ENCODE results near the gene CEP95.

CEP95 gene

GRCh38 chr17:64470625-64471024, 36.2 kb upstream of the CEP95 start:
- no peak overlapping the region for H3K4me3 ChIP-seq (ENCODE audit: low read depth in 1 of 5, low read length in 5 of 5)

GRCh38 chr17:64471440-64471839, 35.3 kb upstream of the CEP95 start:
- no peak overlapping the region for H3K27ac ChIP-seq (ENCODE audit: low read depth, low read length)
- H3K9ac ChIP-seq (ENCODE audit: low read length in 5 of 5): no peak overlapping the region
- no peaks in the 10 kb centered on the region for H3K4me1 ChIP-seq (ENCODE audit: control insufficient read depth in 5 of 5, insufficient read depth in 5 of 5, low read length in 5 of 5)
- peaks cover 0 to 12% (median 2%) of the 10 kb centered on the region in 5 donors for H3K36me3 ChIP-seq (ENCODE audit: control insufficient read depth in 5 of 5, insufficient read depth in 5 of 5, low read length in 5 of 5)
- no peak overlapping the region for H3K4me3 ChIP-seq (ENCODE audit: low read depth in 1 of 5, low read length in 5 of 5)
- H3K9me3 ChIP-seq (ENCODE audit: control insufficient read depth in 5 of 5, low read length in 5 of 5): no peaks in the 10 kb centered on the region
- no peaks in the 10 kb centered on the region for H3K27me3 ChIP-seq (ENCODE audit: control insufficient read depth in 5 of 5, insufficient read depth in 4 of 5, low read length in 5 of 5)

More at GRCh38 chr17:64470625-64471024, 36.2 kb upstream of the CEP95 start:
- Histone ChIP-seq H3K36me3 (ENCODE audit: control insufficient read depth in 5 of 5, insufficient read depth in 5 of 5, low read length in 5 of 5) (peaks cover 0 to 17% (median 3%) of the 10 kb centered on the region in 5 donors), H3K9me3 (ENCODE audit: control insufficient read depth in 5 of 5, low read length in 5 of 5) (no peaks in the 10 kb centered on the region), H3K27me3 (ENCODE audit: control insufficient read depth in 5 of 5, insufficient read depth in 4 of 5, low read length in 5 of 5) (no peaks in the 10 kb centered on the region), H3K4me1 (ENCODE audit: control insufficient read depth in 5 of 5, insufficient read depth in 5 of 5, low read length in 5 of 5) (no peaks in the 10 kb centered on the region), H3K9ac (ENCODE audit: low read length in 5 of 5) (no peak overlapping the region), H3K27ac (ENCODE audit: low read depth, low read length) (no peak overlapping the region)

- Histone ChIP-seq H3K27ac (ENCODE audit: low read depth, low read length) (no peak overlapping the region), H3K36me3 (ENCODE audit: control insufficient read depth in 5 of 5, insufficient read depth in 5 of 5, low read length in 5 of 5) (peaks cover 0 to 10% (median 4%) of the 10 kb centered on the region in 5 donors), H3K9me3 (ENCODE audit: control insufficient read depth in 5 of 5, low read length in 5 of 5) (no peaks in the 10 kb centered on the region), H3K27me3 (ENCODE audit: control insufficient read depth in 5 of 5, insufficient read depth in 4 of 5, low read length in 5 of 5) (no peaks in the 10 kb centered on the region), H3K9ac (ENCODE audit: low read length in 5 of 5) (no peak overlapping the region), H3K4me1 (ENCODE audit: control insufficient read depth in 5 of 5, insufficient read depth in 5 of 5, low read length in 5 of 5) (no peaks in the 10 kb centered on the region), H3K4me3 (ENCODE audit: low read depth in 1 of 5, low read length in 5 of 5) (no peak overlapping the region)
Observed at GRCh38 chr17:64472564-64472963, 34.2 kb upstream of the CEP95 start.

- H3K4me3 ChIP-seq (ENCODE audit: low read depth in 1 of 5, low read length in 5 of 5): no peak overlapping the region
- no peak overlapping the region for H3K9ac ChIP-seq (ENCODE audit: low read length in 5 of 5)
- H3K36me3 ChIP-seq (ENCODE audit: control insufficient read depth in 5 of 5, insufficient read depth in 5 of 5, low read length in 5 of 5): peaks cover 9 to 20% (median 17%) of the 10 kb centered on the region in 5 donors
- no peaks in the 10 kb centered on the region for H3K4me1 ChIP-seq (ENCODE audit: control insufficient read depth in 5 of 5, insufficient read depth in 5 of 5, low read length in 5 of 5)
- no peak overlapping the region for H3K27ac ChIP-seq (ENCODE audit: low read depth, low read length)
- no peaks in the 10 kb centered on the region for H3K27me3 ChIP-seq (ENCODE audit: control insufficient read depth in 5 of 5, insufficient read depth in 4 of 5, low read length in 5 of 5)
- no peaks in the 10 kb centered on the region for H3K9me3 ChIP-seq (ENCODE audit: control insufficient read depth in 5 of 5, low read length in 5 of 5)
Observed at GRCh38 chr17:64477849-64478248, 28.9 kb upstream of the CEP95 start.

DNA sequence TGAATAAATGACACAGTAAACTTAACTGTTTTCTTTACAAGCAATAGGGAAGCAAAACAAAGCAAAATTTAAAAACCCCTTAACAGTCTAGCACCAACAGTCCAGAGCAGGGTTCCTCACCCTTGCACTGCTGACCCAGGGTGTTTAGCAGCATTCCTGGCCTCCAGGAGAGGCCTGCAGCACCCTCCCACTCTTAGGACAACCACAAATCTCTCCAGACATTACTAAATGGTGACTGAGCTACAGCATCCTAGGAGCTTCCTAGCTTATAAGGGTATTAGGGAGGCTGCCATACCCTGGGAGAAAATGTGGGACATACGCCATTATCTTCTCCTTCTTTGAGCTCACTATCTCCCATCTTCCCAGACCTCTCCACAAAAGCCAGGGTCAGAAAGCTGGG, 25.8 kb upstream of the CEP95 start:
- no peak overlapping the region for H3K9ac ChIP-seq (ENCODE audit: low read length in 5 of 5)
- H3K27me3 ChIP-seq (ENCODE audit: control insufficient read depth in 5 of 5, insufficient read depth in 4 of 5, low read length in 5 of 5): no peaks in the 10 kb centered on the region
- H3K4me3 ChIP-seq (ENCODE audit: low read depth in 1 of 5, low read length in 5 of 5): no peak overlapping the region
- H3K36me3 ChIP-seq (ENCODE audit: control insufficient read depth in 5 of 5, insufficient read depth in 5 of 5, low read length in 5 of 5): peaks cover 20 to 45% (median 22%) of the 10 kb centered on the region in 5 donors
- no peaks in the 10 kb centered on the region for H3K9me3 ChIP-seq (ENCODE audit: control insufficient read depth in 5 of 5, low read length in 5 of 5)
- no peak overlapping the region for H3K27ac ChIP-seq (ENCODE audit: low read depth, low read length)
- no peaks in the 10 kb centered on the region for H3K4me1 ChIP-seq (ENCODE audit: control insufficient read depth in 5 of 5, insufficient read depth in 5 of 5, low read length in 5 of 5)

GRCh38 chr17:64484380-64484779, 22.4 kb upstream of the CEP95 start:
- H3K36me3 ChIP-seq (ENCODE audit: control insufficient read depth in 5 of 5, insufficient read depth in 5 of 5, low read length in 5 of 5): peaks cover 17 to 55% (median 25%) of the 10 kb centered on the region in 5 donors

GRCh38 chr17:64488301-64488700, 18.5 kb upstream of the CEP95 start:
- Histone ChIP-seq H3K4me3 (ENCODE audit: low read depth in 1 of 5, low read length in 5 of 5) (no peak overlapping the region), H3K9me3 (ENCODE audit: control insufficient read depth in 5 of 5, low read length in 5 of 5) (no peaks in the 10 kb centered on the region), H3K27ac (ENCODE audit: low read depth, low read length) (no peak overlapping the region), H3K4me1 (ENCODE audit: control insufficient read depth in 5 of 5, insufficient read depth in 5 of 5, low read length in 5 of 5) (no peaks in the 10 kb centered on the region), H3K9ac (ENCODE audit: low read length in 5 of 5) (no peak overlapping the region), H3K27me3 (ENCODE audit: control insufficient read depth in 5 of 5, insufficient read depth in 4 of 5, low read length in 5 of 5) (no peaks in the 10 kb centered on the region), H3K36me3 (ENCODE audit: control insufficient read depth in 5 of 5, insufficient read depth in 5 of 5, low read length in 5 of 5) (peaks cover 13 to 54% (median 25%) of the 10 kb centered on the region in 5 donors)

More at GRCh38 chr17:64484380-64484779, 22.4 kb upstream of the CEP95 start:
- Histone ChIP-seq H3K9ac (ENCODE audit: low read length in 5 of 5) (no peak overlapping the region), H3K4me1 (ENCODE audit: control insufficient read depth in 5 of 5, insufficient read depth in 5 of 5, low read length in 5 of 5) (no peaks in the 10 kb centered on the region), H3K27me3 (ENCODE audit: control insufficient read depth in 5 of 5, insufficient read depth in 4 of 5, low read length in 5 of 5) (no peaks in the 10 kb centered on the region), H3K27ac (ENCODE audit: low read depth, low read length) (no peak overlapping the region), H3K4me3 (ENCODE audit: low read depth in 1 of 5, low read length in 5 of 5) (no peak overlapping the region), H3K9me3 (ENCODE audit: control insufficient read depth in 5 of 5, low read length in 5 of 5) (no peaks in the 10 kb centered on the region)

DNA sequence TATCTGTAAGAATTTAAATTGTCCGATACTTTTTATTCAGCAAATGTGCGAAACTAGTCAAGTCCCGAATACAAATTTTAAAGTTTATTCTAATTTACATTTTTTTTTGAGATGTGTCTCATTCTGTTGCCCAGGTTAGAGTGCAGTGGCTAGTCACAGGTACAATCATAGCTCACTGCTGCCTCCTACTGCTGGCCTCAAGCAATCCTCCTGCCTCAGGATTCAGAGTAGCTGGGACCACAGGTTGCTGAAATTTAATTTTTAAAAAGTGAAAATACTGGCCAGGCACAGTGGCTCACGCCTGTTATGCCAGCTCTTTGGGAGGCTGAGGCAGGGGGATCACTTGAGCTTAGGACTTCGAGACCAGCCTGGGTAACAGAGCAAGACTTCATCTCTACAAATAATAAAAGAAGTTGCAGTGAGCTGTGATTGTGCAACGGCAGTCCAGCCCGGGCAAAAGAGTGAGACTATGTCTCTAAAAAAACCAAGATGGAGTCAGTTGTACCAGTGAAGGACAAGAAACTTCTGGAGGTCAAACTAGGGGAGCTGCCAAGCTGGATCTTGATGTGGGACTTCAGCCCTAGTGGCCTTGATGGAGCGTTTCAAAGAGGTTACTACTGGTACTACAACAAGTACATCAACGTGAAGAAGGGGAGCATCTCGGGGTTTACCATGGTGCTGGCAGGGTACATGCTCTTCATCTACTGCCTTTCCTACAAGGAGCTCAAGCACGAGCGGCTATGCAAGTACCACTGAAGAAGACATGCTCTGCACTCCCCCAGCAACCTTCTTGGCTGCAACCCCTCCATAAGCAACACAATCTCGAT, 15.5 kb upstream of the CEP95 start:
- no peaks in the 10 kb centered on the region for H3K9me3 ChIP-seq (ENCODE audit: control insufficient read depth in 5 of 5, low read length in 5 of 5)
- no peak overlapping the region for H3K4me3 ChIP-seq (ENCODE audit: low read depth in 1 of 5, low read length in 5 of 5)
- no peak overlapping the region for H3K9ac ChIP-seq (ENCODE audit: low read length in 5 of 5)
- peaks cover 6 to 29% (median 18%) of the 10 kb centered on the region in 5 donors for H3K36me3 ChIP-seq (ENCODE audit: control insufficient read depth in 5 of 5, insufficient read depth in 5 of 5, low read length in 5 of 5)
- no peaks in the 10 kb centered on the region for H3K27me3 ChIP-seq (ENCODE audit: control insufficient read depth in 5 of 5, insufficient read depth in 4 of 5, low read length in 5 of 5)
- H3K4me1 ChIP-seq (ENCODE audit: control insufficient read depth in 5 of 5, insufficient read depth in 5 of 5, low read length in 5 of 5): peaks cover 3 to 17% (median 13%) of the 10 kb centered on the region in 5 donors
- no peak overlapping the region for H3K27ac ChIP-seq (ENCODE audit: low read depth, low read length)

GRCh38 chr17:64491994-64492393, 14.8 kb upstream of the CEP95 start:
- no peaks in the 10 kb centered on the region for H3K27me3 ChIP-seq (ENCODE audit: control insufficient read depth in 5 of 5, insufficient read depth in 4 of 5, low read length in 5 of 5)
- H3K9ac ChIP-seq (ENCODE audit: low read length in 5 of 5): no peak overlapping the region
- no peaks in the 10 kb centered on the region for H3K9me3 ChIP-seq (ENCODE audit: control insufficient read depth in 5 of 5, low read length in 5 of 5)
- H3K27ac ChIP-seq (ENCODE audit: low read depth, low read length): no peak overlapping the region
- H3K4me1 ChIP-seq (ENCODE audit: control insufficient read depth in 5 of 5, insufficient read depth in 5 of 5, low read length in 5 of 5): peaks cover 5 to 23% (median 19%) of the 10 kb centered on the region in 5 donors
- no peak overlapping the region for H3K4me3 ChIP-seq (ENCODE audit: low read depth in 1 of 5, low read length in 5 of 5)
- H3K36me3 ChIP-seq (ENCODE audit: control insufficient read depth in 5 of 5, insufficient read depth in 5 of 5, low read length in 5 of 5): peaks cover 6 to 28% (median 18%) of the 10 kb centered on the region in 5 donors

DNA sequence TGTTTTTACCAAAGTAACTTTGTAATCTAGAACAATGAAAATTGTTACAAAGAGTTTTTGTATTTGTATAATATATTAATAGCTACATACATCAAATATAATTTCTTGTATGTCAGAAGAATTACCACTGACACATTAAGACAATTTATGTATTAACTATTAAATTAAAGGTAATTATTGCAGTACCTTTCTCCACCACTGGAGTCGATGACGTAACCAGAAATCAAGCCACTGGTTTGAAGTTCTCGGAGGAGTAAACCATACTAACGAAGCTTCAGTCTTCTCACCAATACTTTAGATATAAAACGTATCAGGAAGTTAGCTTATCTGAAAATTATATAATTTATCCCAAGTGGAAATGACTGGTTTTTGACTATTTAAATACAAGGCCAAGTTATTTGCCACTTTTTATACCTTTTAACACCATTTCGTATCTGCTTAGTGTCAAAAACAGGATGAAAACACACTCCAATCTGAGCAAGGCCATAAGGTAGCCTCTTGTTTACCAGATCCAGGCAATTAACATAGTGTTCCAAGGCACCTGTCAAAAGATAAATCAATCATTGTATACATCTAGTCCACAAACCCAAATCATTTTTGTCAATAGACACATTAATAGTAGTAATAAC, 14.2 kb upstream of the CEP95 start:
- Histone ChIP-seq H3K36me3 (ENCODE audit: control insufficient read depth in 5 of 5, insufficient read depth in 5 of 5, low read length in 5 of 5) (peaks cover 6 to 28% (median 18%) of the 10 kb centered on the region in 5 donors), H3K4me1 (ENCODE audit: control insufficient read depth in 5 of 5, insufficient read depth in 5 of 5, low read length in 5 of 5) (peaks cover 5 to 28% (median 25%) of the 10 kb centered on the region in 5 donors), H3K27ac (ENCODE audit: low read depth, low read length) (no peak overlapping the region), H3K4me3 (ENCODE audit: low read depth in 1 of 5, low read length in 5 of 5) (no peak overlapping the region), H3K27me3 (ENCODE audit: control insufficient read depth in 5 of 5, insufficient read depth in 4 of 5, low read length in 5 of 5) (no peaks in the 10 kb centered on the region), H3K9ac (ENCODE audit: low read length in 5 of 5) (no peak overlapping the region), H3K9me3 (ENCODE audit: control insufficient read depth in 5 of 5, low read length in 5 of 5) (no peaks in the 10 kb centered on the region)
